ENCODE results near the gene SLC35A4.

SLC35A4 gene

GRCh38 chr5:140609126-140609525 lies 44.5 kb downstream of the SLC35A4 start:
- Histone ChIP-seq H3K9me3 (ENCODE audit: control insufficient read depth, low read length) (no peaks in the 10 kb centered on the region), H3K4me3 (ENCODE audit: low read length) (no peak overlapping the region), H3K36me3 (ENCODE audit: control insufficient read depth, insufficient read depth, low read length, severe bottlenecking) (no peaks in the 10 kb centered on the region), H3K4me1 (ENCODE audit: control insufficient read depth, insufficient read depth, low read length) (peaks cover 28% of the 10 kb centered on the region), H3K27me3 (replicated peaks; ENCODE audit: control insufficient read depth, insufficient read depth, low read length) (no peaks in the 10 kb centered on the region), H3K9ac (ENCODE audit: low read length) (no peak overlapping the region)
- no peak for DNase-seq (ENCODE audit: low read depth)

GRCh38 chr5:140611020-140611521 lies 46.4 kb downstream of the SLC35A4 start:
- no peak for DNase-seq (ENCODE audit: low read depth)
- Histone ChIP-seq H3K36me3 (ENCODE audit: control insufficient read depth, insufficient read depth, low read length, severe bottlenecking) (no peaks in the 10 kb centered on the region), H3K4me1 (ENCODE audit: control insufficient read depth, insufficient read depth, low read length) (peaks cover 28% of the 10 kb centered on the region), H3K9ac (ENCODE audit: low read length) (peak overlapping the region; percentile 33), H3K4me3 (ENCODE audit: low read length) (no peak overlapping the region), H3K9me3 (ENCODE audit: control insufficient read depth, low read length) (no peaks in the 10 kb centered on the region), H3K27me3 (replicated peaks; ENCODE audit: control insufficient read depth, insufficient read depth, low read length) (no peaks in the 10 kb centered on the region)

All from adipocyte (in vitro differentiated cells).